Mesenchymal stem cell (in vitro differentiated cells and primary cell): ENCODE data around the gene DLGAP1.

ENCODE experiments used
- DNase-seq: peaks from one replicate; pipeline ENCODE4 v3.0.0-alpha.2; 2013
- H2AFZ ChIP-seq: one replicate; pipeline ENCODE4 v1.6.1; 2013; ENCODE audit warnings: low read depth, mild to moderate bottlenecking, control low read depth, inconsistent platforms, low read length, moderate library complexity
- H2AK5ac ChIP-seq: 2 replicates; pipeline ENCODE4 v1.6.1; 2013; ENCODE audit warnings: low read length, moderate library complexity, mild to moderate bottlenecking, inconsistent platforms; ENCODE audit not compliant: severe bottlenecking
- H2BK120ac ChIP-seq: one replicate; pipeline ENCODE4 v1.6.1; 2013; ENCODE audit warnings: low read depth, mild to moderate bottlenecking, inconsistent platforms, low read length, moderate library complexity
- H2BK12ac ChIP-seq, 2 experiments: one replicate each; pipeline ENCODE4 v1.6.1; 2013; ENCODE audit warnings: inconsistent platforms in 2 of 2, low read length in 2 of 2, mild to moderate bottlenecking in 2 of 2, moderate library complexity in 2 of 2, control low read depth in 1 of 2
- H2BK15ac ChIP-seq: one replicate; pipeline ENCODE4 v1.6.1; 2013; ENCODE audit warnings: mild to moderate bottlenecking, low read depth, inconsistent platforms; ENCODE audit not compliant: poor library complexity, severe bottlenecking
- H2BK5ac ChIP-seq: 2 replicates; pipeline ENCODE4 v1.6.1; 2013; ENCODE audit warnings: low read depth, mild to moderate bottlenecking, low read length, control low read depth, inconsistent platforms; ENCODE audit not compliant: poor library complexity, severe bottlenecking
- H3K14ac ChIP-seq, 2 experiments: one replicate each; pipeline ENCODE4 v1.6.1; 2013; ENCODE audit warnings: inconsistent platforms in 2 of 2, low read length in 2 of 2, control low read depth in 1 of 2, mild to moderate bottlenecking in 1 of 2, moderate library complexity in 1 of 2
- H3K18ac ChIP-seq, 2 experiments: one replicate each; pipeline ENCODE4 v1.6.1; 2013; ENCODE audit warnings: inconsistent platforms in 2 of 2, low read length in 2 of 2, control low read depth in 1 of 2, low read depth in 1 of 2, mild to moderate bottlenecking in 1 of 2
- H3K23ac ChIP-seq, 2 experiments: one replicate each; pipeline ENCODE4 v1.6.1; 2013; ENCODE audit warnings: inconsistent platforms in 2 of 2, low read length in 2 of 2, mild to moderate bottlenecking in 2 of 2, moderate library complexity in 2 of 2, control low read depth in 1 of 2
- H3K27ac ChIP-seq: 2 replicates; pipeline ENCODE4 v1.5.1; 2013; ENCODE audit warnings: mild to moderate bottlenecking, moderate library complexity, low read length, control low read depth, inconsistent platforms; ENCODE audit not compliant: poor library complexity, severe bottlenecking
- H3K27me3 ChIP-seq, 2 experiments: 2 replicates each; pipeline versions ENCODE4 v1.6.1 to v1.7.0; 2013; ENCODE audit warnings: low read length in 2 of 2, mild to moderate bottlenecking in 2 of 2, moderate library complexity in 2 of 2, control low read depth in 1 of 2, inconsistent platforms in 1 of 2; ENCODE audit not compliant: control insufficient read depth in 1 of 2, insufficient read depth in 1 of 2
- H3K36me3 ChIP-seq, 2 experiments: 2 replicates each; pipeline versions ENCODE4 v1.6.1 to v1.7.0; 2013; ENCODE audit warnings: low read length in 2 of 2, control low read depth in 1 of 2, inconsistent platforms in 1 of 2, low read depth in 1 of 2, mild to moderate bottlenecking in 1 of 2; ENCODE audit not compliant: insufficient read depth in 2 of 2, control insufficient read depth in 1 of 2
- H3K4ac ChIP-seq, 2 experiments: one replicate each; pipeline ENCODE4 v1.6.1; 2013; ENCODE audit warnings: inconsistent platforms in 2 of 2, low read length in 2 of 2, mild to moderate bottlenecking in 2 of 2, moderate library complexity in 2 of 2, control low read depth in 1 of 2, low read depth in 1 of 2
- H3K4me1 ChIP-seq: 2 replicates; pipeline ENCODE4 v1.6.1; 2013; ENCODE audit warnings: low read depth, low read length, control low read depth; ENCODE audit not compliant: control insufficient read depth, insufficient read depth
- H3K4me2 ChIP-seq: 2 replicates; pipeline ENCODE4 v1.6.1; 2013; ENCODE audit warnings: low read length, mild to moderate bottlenecking, inconsistent platforms; ENCODE audit not compliant: poor library complexity, severe bottlenecking
- H3K4me3 ChIP-seq, 2 experiments: 2 replicates each; pipeline versions ENCODE4 v1.5.1 to v1.7.0; 2013; ENCODE audit warnings: low read length in 2 of 2, mild to moderate bottlenecking in 2 of 2, control low read depth in 1 of 2, low read depth in 1 of 2; ENCODE audit not compliant: insufficient read depth in 1 of 2
- H3K79me1 ChIP-seq: replicated peaks from 2 replicates; pipeline ENCODE4 v1.6.1; 2013; ENCODE audit warnings: mild to moderate bottlenecking, control low read depth, low read length, inconsistent platforms; ENCODE audit not compliant: poor library complexity, severe bottlenecking
- H3K9ac ChIP-seq: 2 replicates; pipeline ENCODE4 v1.7.0; 2013; ENCODE audit warnings: mild to moderate bottlenecking, low read length, moderate library complexity
- H3K9me3 ChIP-seq: 2 replicates; pipeline ENCODE4 v1.7.0; 2013; ENCODE audit warnings: mild to moderate bottlenecking, low read length; ENCODE audit not compliant: control insufficient read depth
- H4K8ac ChIP-seq: one replicate; pipeline ENCODE4 v1.6.1; 2013; ENCODE audit warnings: inconsistent platforms, mild to moderate bottlenecking, low read length, moderate library complexity
- H4K91ac ChIP-seq: one replicate; pipeline ENCODE4 v1.6.1; 2013; ENCODE audit warnings: mild to moderate bottlenecking, low read length, inconsistent platforms
- WGBS: methylation state at CpG from one replicate; pipeline ENCODE4 v1.1.7; 2013; ENCODE audit warnings: mixed read lengths; 5-methylcytosine and 5-hydroxymethylcytosine counted together

DLGAP1 gene

GRCh38 chr18:3760741-3761140, 694.4 kb downstream of the DLGAP1 start:
- Histone ChIP-seq H3K79me1 (no peaks in the 10 kb centered on the region), H2AFZ (no peak overlapping the region), H3K9ac (no peak overlapping the region), H3K4me1 (no peaks in the 10 kb centered on the region), H3K27me3 (no peaks in the 10 kb centered on the region), H2BK5ac (no peak overlapping the region), H3K36me3 (peaks cover 0 to 2% of the 10 kb centered on the region in 2 experiments), H2BK120ac (no peak overlapping the region), H2BK12ac (no peak overlapping the region), H3K18ac (no peak overlapping the region), H3K23ac (no peak overlapping the region), H3K9me3 (peaks cover 17% of the 10 kb centered on the region), H3K4ac (no peak overlapping the region), H4K91ac (no peak overlapping the region), H3K4me3 (no peak overlapping the region), H4K8ac (no peak overlapping the region), H2BK15ac (no peak overlapping the region), H3K14ac (no peak overlapping the region), H2AK5ac (no peak overlapping the region), H3K27ac (no peak overlapping the region), H3K4me2 (no peak overlapping the region)
- DNase-seq, result no peak
- WGBS, result 95% methylated on average over 6 of the region's 7 CpGs

GRCh38 chr18:3759099-3759498, 696.0 kb downstream of the DLGAP1 start:
- Histone ChIP-seq H2BK12ac (no peak overlapping the region), H3K4me3 (no peak overlapping the region), H3K79me1 (no peaks in the 10 kb centered on the region), H4K8ac (no peak overlapping the region), H3K4ac (no peak overlapping the region), H3K27me3 (no peaks in the 10 kb centered on the region), H3K9me3 (peaks cover 19% of the 10 kb centered on the region), H3K23ac (no peak overlapping the region), H3K14ac (no peak overlapping the region), H2BK5ac (no peak overlapping the region), H2AK5ac (no peak overlapping the region), H3K4me2 (no peak overlapping the region), H3K18ac (no peak overlapping the region), H4K91ac (no peak overlapping the region), H2AFZ (no peak overlapping the region), H2BK15ac (no peak overlapping the region), H3K9ac (no peak overlapping the region), H2BK120ac (no peak overlapping the region), H3K27ac (no peak overlapping the region), H3K4me1 (no peaks in the 10 kb centered on the region), H3K36me3 (peaks cover 0 to 2% of the 10 kb centered on the region in 2 experiments)
- DNase-seq, result no peak
- WGBS, result 91% methylated on average over 2 of the region's 2 CpGs

GRCh38 chr18:3758531-3758930, 696.6 kb downstream of the DLGAP1 start:
- no peak overlapping the region for H2BK15ac ChIP-seq
- WGBS, result 85% methylated on average over 6 of the region's 7 CpGs

GRCh38 chr18:3757361-3757760, 697.7 kb downstream of the DLGAP1 start:
- peaks cover 19% of the 10 kb centered on the region for H3K9me3 ChIP-seq
- no peak for DNase-seq
- H3K9ac ChIP-seq, result no peak overlapping the region
- H3K36me3 ChIP-seq, result peaks cover 0 to 2% of the 10 kb centered on the region in 2 experiments
- H3K23ac ChIP-seq, result no peak overlapping the region
- H3K4ac ChIP-seq, result no peak overlapping the region
- H2BK5ac ChIP-seq, result no peak overlapping the region
- H4K8ac ChIP-seq, result no peak overlapping the region
- H3K4me3 ChIP-seq, result no peak overlapping the region
- no peak overlapping the region for H3K14ac ChIP-seq
- H3K4me1 ChIP-seq, result no peaks in the 10 kb centered on the region
- no peak overlapping the region for H2AFZ ChIP-seq
- H2AK5ac ChIP-seq, result no peak overlapping the region
- no peak overlapping the region for H2BK15ac ChIP-seq
- H3K79me1 ChIP-seq, result no peaks in the 10 kb centered on the region
- WGBS, result no CpG with 5 or more reads among the region's 3 CpGs
- H3K27me3 ChIP-seq, result no peaks in the 10 kb centered on the region
- H2BK120ac ChIP-seq, result no peak overlapping the region
- no peak overlapping the region for H4K91ac ChIP-seq
- H3K27ac ChIP-seq, result no peak overlapping the region
- no peak overlapping the region for H3K18ac ChIP-seq
- no peak overlapping the region for H3K4me2 ChIP-seq
- no peak overlapping the region for H2BK12ac ChIP-seq

More at GRCh38 chr18:3758531-3758930, 696.6 kb downstream of the DLGAP1 start:
- Histone ChIP-seq H3K27me3 (no peaks in the 10 kb centered on the region), H3K4me1 (no peaks in the 10 kb centered on the region), H3K4ac (no peak overlapping the region), H2AFZ (no peak overlapping the region), H3K4me2 (no peak overlapping the region), H2BK5ac (no peak overlapping the region), H4K8ac (no peak overlapping the region), H3K36me3 (peaks cover 0 to 2% of the 10 kb centered on the region in 2 experiments), H2AK5ac (no peak overlapping the region), H3K9ac (no peak overlapping the region), H3K23ac (no peak overlapping the region), H3K14ac (no peak overlapping the region), H2BK12ac (no peak overlapping the region), H3K79me1 (no peaks in the 10 kb centered on the region), H4K91ac (no peak overlapping the region), H3K9me3 (peaks cover 19% of the 10 kb centered on the region), H3K27ac (no peak overlapping the region), H3K4me3 (no peak overlapping the region), H3K18ac (no peak overlapping the region), H2BK120ac (no peak overlapping the region)
- peak; percentile 52 for DNase-seq
